Measurements from ENCODE around the gene UBLCP1.
"Not testable (repeated sequence)": the region's sequence is repeated elsewhere in the genome, so short reads cannot be mapped to it uniquely, and the experiment has no call there.

UBLCP1 gene

DNA sequence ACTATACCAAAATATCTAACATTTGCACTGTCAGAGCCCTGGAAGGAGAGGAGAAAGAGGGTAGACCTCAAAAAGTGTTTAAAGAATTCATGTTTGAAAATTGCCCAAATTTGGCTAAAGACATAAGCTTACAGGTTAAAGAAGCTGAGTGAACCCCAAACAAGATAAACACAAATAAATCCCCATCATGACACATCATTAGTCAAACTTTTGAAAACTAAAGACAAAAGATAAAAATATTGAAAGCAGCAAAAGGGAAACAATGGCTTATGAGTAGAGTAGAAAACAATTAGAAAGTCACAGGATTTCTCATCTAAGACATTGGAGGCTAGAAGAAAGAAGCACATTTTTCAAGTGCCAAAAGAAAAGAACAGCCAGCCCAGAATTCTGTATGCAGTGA, 6.1 kb upstream of the UBLCP1 start:
- DNase-seq, result no peak

DNA sequence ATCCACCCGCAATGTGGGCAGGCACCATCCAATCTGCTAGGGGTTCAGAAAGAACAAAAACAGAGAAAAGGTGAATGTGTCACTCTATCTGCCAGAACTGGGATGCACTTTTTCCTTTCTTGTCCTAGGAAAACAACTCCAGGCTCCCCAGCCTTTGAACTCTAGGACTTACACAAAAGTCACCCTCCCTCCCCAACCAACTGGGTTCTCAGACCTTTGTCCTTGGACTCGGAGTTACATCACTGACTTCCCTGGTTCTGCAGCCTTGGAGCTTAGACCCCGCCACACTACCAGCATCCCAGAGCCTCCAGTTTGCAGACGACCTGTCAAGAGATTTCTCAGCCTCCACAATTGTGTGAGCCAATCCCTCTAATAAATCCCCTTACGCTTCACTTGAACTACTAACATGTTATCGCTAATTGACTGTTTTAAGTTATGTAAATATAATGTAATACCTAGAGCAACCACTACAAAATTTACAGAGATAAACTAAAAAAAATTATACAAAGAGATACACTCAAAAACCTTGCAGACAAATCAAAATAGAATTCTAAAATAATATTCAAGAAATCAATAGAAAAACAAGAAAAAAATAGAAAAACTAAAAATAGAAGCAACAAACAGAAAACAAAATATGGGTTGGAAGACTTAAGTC, 5.3 kb upstream of the UBLCP1 start:
- DNase-seq, result no peak

DNA sequence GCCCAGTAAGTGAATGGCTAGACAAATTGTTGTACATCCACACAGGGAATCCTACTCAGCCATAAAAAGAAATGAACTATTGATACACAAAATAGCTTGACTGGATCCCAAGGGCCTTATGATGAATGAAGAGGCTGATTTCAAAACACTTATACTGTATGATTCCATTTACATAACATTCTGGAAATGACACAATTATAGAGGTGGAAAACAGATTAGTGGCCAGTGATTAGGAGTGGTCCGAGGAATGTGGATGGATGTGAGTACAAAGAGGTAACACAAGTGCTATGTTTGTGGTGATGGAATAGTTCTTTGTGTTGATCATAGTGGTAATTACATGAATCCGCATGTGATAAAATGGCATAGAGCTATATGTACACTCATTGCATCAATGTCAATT, 4.7 kb upstream of the UBLCP1 start:
- DNase-seq, result no peak

DNA sequence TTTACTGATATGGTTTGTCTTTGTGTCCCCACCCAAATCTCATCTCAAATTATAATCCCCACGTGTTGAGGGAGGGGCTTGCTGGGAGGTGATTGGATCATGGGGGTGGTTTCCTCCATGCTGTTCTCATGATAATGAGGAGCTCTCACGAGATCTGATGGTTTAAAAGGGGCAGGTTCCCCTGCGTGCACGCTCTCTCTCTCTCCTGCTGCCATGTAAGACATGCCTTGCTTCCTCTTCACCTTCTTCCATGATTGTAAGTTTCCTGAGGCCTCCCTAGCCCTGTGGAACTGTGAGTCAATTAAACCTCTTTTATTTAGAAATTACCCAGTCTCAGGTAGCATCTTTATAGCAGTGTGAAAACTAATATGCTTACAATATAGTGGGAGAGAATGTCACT, 2.9 kb upstream of the UBLCP1 start:
- not testable (repeated sequence) for DNase-seq

DNA sequence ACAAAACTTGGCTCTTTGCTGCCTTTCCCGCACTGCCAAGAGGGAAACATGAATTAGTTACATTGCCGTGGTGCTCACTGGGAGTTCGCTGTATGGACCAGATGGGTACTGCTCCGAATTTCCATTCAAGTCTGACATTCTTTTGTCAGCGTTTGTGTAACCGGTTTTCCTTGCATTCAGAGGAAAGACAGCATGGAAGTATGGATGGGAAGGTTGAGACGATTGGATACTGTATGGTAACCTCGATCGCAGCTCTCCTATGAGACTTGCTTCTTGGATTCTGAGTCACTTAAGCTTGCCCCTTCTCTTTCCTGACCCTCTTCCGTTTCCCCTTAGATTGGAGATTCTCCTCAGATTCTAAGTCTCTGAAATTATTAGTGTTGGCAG, 625 bp upstream of the UBLCP1 start:
- DNase-seq, result no peak

DNA sequence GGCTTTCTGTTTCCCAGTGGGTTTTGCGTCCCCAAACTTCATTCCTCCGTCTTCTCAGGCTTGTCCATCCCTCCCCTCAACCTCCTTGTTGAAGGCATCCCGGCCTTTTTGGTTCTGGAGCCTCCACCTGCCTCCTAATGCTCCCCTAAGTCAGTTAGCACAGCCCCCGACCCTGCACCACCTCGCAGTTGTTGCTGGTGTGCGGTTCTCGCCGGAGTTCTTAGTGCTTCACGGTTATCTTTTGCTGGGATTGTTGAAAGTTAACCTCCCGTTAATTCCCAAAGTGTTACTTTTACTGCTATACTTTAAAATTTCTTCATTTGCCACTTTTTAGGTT, 447 bp downstream of the UBLCP1 start:
- DNase-seq, result no peak

DNA sequence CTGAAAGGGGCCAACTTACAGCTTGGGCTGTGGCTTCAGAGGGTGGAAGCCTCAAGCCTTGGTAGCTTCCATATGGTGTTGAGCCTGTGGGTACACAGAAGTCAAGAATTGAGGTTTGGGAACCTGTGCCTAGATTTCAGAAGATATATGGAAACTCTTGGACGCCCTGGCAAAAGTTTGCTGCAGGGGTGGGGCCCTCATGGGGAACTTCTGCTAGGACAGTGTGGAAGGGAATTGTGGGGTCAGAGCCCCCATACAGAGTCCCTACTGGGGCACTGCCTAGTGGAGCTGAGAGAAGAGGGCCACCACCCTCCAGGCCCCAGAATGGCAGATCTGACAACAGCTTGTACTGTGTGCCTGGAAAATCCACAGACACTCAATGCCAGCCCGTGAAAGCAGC, 3.7 kb downstream of the UBLCP1 start:
- not testable (repeated sequence) for DNase-seq

DNA sequence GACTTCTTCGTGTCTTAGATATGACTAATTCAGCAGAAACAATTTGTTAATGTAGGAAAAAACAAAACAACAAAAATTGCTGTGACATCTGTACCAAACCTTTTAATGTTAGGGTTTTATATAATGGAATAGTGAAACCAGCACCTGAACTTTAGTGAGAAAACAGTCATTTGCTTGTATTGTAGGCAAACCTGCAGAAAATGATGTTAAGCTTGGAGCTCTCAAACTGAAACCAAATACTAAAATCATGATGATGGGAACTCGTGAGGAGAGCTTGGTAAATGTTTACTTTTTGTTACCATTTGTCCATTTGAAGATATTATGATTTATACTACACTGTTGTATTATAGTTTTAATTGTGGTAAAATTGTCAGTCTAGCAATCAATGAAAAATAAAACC, 6.6 kb downstream of the UBLCP1 start:
- no peak for DNase-seq

DNA sequence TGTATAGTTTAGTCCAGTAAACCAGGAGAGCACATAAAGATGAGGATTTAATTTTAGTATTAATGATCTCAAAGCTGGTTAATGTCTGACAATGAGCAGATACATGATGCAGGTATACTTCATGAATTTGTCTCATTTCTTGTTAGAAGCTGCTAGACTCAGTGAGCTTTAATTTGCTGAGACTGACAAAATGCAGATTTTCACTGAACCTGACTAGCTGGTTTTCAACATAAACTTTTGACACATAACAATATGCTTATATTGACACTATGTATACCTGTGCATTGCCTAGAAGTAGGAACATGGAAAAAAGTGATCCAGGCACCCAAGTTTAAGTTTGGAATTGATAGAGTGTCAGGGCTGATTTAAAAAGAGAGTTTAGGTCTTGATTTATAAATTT, 10.8 kb downstream of the UBLCP1 start:
- DNase-seq, result no peak

DNA sequence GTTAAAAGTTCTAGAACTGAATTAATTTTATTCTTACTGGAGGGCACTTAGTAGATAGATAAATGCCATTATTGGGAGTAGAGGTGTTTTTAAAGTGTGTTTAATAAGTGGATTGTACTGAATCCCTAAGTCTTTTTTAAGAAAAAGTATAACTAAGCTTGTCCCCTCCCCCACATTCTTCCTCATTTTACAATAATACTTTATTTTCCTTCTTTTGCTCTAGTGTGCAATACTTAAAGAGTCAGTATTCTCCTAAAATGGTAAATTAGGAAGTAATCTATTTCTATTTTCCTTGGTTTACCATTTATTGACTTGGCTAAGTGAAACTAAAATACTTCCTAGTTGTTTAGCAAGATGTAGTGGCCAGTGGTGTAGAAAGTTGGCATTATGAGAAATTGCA, 11.6 kb downstream of the UBLCP1 start:
- DNase-seq, result no peak

DNA sequence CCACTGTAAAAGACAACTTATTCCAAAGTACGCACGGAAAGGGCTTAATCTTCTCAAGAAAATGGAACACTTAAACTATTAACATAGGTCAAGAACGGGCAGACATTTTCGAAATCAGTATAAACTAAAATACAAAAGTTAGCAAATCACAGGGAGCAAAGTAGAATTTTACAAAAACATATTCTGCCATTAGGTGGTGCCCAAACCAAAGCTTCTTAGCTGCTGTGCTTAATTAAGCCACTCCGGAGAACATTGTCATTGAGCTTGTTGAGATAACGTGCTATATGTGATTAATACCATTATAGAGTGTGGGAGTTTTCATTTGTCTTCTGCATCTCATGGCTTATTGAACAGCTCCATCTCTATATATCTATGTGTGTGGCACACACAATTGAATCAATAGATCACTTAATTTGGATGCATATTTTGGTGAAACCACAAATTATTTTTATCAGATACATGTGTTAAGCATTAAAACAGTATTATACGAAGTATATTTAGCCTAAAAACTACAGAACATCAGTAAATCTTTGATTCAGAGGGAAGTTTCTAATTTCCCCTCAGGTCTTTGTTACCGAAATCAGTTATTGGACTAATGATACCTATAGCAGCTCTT, 23.4 kb downstream of the UBLCP1 start:
- no peak for DNase-seq

DNA sequence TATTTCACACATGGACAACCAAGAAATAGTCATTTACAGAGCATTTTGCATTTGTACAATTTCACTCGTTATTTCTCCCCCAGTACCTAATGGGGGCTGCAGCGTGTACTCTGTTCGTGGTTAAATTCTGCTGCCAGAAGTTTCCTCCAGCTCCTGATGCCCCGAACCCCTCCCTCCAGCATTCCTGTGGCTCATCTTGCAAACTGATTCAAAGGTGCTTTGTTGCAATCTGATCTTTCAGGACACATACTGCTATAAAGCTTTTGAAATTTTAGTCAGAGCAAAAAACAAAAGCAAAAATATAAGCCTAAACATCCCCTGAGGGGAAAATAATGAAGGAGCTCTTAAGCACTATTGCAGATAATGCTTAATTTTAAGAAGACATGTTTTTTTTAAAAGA, 27.7 kb downstream of the UBLCP1 start:
- DNase-seq, result no peak

DNA sequence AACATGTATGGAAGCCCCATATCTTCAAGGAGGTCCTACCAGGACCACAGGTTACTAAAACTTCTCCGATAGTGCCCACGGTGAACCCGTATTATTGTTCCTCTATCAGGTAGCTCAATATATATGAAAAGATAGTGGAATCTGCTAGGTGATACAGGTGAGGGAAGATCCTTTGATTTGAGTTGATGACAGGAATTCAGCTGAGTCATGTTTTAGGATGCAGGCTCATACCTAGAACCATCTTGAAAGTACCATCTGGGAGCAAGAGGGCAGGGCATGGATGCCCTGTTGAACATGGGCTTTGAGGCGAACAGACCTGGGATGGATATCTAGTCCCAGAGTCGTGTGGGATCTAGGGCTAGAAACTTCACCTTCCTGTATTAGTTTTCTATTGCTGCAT, 31.8 kb downstream of the UBLCP1 start:
- DNase-seq, result no peak

DNA sequence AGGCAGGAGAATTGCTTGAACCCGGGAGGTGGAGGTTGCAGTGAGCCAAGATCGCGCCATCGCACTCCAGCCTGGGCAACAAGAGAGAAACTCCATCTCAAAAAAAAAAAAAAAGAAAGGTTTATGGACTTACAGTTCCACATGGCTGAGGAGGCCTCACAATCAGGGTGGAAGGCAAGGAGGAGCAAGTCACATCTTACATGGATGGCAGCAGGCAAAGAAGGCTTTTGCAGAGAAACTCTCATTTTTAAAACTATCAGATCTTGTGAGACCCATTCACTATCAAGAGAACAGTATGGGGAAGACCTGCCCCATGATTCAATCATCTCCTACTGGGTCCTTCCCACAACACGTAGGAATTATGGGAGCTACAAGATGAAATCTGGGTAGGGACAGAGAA, 34.2 kb downstream of the UBLCP1 start:
- not testable (repeated sequence) for DNase-seq

DNA sequence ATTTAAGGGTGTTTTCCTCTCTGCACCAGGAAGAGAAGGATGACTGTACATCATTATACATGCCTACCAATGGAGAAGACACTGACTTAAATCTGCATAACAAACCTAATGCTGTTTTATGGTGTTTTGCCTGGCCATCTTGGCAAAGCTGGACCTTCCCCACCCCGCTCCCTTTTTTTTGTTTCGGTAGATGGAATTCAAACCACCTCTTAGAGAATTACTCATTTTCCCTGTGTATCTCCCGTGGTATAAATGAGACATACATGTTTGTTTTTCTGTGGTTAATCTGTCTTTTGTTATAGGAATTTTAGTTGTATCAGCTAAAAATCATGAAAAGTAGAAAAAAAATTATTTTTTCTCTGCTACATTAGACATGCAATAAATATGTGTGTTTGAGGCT, 38.4 kb downstream of the UBLCP1 start:
- DNase-seq, result no peak

DNA sequence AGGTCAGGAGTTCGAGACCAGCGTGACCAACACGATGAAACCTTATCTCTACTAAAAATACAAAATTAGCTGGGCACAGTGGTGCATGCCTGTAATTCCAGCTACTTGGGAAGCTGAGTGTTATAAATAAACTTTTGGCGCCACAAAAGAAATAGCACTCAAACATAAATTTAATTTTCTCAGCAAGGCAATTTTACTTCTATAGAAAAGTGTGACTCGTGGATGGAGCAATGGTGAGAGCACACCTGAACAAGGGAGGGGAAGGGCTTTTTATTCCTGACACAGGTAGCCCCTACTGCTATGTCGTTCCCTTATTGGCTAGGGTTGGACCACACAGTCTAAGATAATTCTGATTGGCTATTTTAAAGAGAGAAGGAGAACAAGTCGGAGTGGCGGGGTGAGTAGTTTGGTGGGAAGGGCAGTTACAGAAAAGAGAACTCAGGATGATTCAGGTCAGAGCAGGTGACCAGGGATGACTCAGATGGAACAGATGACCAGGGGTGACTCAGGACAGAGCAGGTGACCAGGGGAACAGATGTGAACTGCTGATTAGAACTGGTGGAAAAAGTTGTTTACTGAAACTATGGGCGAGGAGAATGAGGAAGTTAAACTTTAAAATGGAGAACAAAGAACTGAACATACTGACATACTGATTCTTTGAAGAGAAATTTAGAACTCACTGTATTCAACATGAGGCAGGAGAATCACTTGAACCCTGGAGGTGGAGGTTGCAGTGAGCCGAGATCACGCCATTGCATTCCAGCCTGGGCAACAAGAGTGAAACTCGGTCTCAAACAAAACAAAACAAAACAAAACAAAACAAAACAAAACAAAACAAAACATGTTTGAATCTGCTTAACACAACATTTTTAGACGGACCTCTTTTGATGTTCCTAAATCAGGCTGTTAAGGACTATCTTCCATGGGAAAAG, 39.1 kb downstream of the UBLCP1 start:
- DNase-seq, result not testable (repeated sequence)

DNA sequence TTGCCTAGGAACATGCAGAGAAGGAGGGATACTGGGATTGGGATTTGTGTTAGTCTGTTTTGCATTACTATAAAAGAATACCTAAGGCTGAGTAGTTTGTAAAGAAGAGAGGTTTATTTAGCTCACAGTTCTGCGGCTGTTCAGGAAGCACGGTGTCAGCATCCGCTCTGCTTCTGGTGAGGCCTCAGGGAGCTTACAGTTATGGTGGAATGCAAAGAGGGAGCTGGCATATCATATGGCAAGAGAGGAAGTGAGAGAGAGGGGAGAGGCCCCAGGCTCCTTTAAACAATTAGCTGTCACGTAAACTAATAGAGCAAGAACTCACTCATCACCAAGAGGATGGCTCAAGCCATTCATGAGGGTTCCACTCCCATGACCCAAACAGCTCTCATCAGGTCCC, 40.2 kb downstream of the UBLCP1 start:
- no peak for DNase-seq

DNA sequence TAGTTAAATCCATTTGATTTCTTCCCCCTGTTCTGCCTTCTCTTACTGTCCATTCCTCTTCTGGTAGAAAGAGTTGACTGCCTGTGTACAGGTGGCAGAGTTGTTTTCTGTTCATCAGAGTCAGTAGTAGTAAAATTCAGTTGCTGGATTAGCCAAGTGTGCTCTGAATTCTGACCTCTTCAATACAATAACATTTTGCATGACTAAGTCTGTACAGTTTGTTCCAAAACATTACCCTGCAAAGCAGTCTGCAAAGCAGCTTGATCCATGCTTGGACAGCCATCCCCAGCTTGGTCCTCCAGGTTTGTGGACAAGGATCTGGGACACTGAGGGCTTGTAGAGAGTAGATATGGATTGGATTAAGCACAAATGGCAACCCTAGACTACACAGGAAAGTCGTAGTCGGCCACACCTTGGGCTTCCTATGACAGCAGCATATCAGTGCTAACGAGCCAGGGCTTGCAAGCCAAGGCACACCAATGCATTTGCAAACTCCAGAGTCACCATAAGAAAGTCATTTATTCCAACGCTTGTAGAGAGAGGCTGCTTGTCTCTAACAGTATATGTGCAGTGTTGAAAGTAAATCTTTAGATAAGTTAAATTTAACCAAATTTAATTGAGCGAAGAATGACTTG, 42.0 kb downstream of the UBLCP1 start:
- no peak for DNase-seq

DNA sequence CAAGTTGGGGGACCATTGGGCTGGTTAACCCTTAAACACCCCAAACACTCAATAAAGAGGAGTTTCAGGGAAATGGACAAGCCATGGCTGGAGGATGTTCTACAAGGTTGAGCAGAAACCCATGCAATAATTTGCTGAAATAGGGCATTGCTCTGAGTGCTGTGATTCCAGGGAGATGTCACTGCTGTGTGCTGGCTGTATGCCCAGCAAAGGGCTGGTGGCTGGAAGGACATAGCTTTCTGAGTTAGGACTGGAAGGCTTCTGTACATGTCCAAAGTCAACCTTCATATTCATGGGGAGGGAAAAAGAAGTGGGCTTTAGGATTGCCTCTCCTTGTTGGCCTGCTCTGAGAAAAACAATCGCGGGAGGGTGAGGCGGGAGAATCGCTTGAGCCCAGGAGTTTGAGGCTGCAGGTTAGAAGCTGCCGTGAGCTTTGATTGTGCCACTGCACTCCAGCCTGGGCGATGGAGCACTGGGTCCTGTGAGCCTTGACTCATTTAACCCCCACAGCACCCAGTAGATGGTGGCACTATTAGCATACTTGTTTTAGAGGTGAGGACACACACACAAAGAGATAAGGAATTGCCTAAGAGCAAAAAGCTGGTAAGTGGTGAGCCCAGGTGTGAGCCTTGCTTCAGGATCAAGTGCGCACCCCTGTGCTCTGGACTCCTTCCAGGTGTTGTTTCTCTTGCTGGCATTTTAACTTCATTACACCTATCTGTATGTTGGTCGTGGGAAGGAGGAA, 46.8 kb downstream of the UBLCP1 start:
- DNase-seq, result no peak

DNA sequence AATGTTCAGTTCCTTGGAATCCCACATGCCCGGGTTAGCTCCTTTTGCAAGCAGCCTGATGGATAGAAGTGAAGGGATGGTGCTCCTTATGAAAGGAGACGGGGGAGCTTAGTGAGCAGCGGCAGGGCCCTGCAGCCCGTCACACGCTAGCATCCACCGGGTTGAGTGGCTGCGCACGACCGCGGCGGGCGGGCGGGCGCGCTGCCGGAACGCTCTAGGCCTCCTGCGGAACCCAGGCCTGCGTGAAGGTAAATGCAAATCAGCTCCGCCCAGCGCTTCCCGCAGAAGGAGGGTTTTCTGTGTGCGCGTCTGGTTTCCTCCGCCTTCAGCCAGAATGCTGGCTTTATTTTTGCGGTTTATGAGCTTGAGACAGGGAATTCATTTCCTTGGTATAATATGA, 47.4 kb downstream of the UBLCP1 start:
- DNase-seq, result no peak

DNA sequence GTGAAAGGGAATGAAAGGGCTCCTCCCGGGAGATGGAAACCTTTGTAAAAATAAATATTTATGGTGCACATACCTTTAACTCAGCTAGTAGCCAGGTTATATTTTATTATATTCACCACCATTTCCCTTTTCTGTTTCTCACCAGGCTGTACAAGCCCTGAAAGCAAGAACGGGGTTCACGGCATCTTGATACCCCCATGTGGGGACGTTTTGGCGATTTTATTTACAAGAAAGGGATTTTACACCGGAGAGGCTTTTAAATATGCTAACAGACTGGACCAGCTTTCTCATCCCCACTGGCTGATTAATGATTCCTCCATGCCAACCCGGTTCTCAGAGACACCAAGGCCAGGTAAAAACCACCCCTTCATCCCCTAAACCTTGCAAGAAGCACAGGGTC, 48.0 kb downstream of the UBLCP1 start:
- DNase-seq, result no peak

DNA sequence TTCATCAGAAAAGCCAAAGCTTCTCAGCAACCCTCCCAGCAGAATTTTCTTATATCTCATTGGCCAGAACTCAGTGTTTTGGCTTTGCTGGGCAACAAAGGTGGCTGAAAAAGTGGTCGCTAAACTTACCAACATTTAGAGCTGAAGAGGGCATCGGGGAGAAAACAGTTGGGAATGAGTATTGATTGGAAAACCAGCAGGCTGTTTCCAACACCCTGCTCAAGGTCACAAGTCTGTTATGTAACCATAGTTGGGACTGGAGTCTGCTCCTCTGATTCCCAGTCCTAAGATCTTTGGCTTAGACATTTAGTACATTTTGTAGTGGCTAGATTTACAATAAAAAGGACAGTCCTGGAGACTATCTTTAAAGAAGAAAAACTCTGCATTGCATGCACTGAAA, 50.1 kb downstream of the UBLCP1 start:
- no peak for DNase-seq
